Thoracic aorta (tissue), 2 donors: ENCODE measurements around the gene TECTA. TPM values are rescaled to one million over a fixed set of nuclear protein-coding genes. Genes with fewer than 3 reads are reported as not detected.

ENCODE experiments used
- ATAC-seq: fragments of 150-250 bp; one replicate; pipeline ENCODE4 v1.8.0; 2017; ENCODE audit warnings: low read depth; ENCODE audit not compliant: insufficient number of reproducible peaks, low FRiP score
- DNase-seq: peaks from one replicate; pipeline ENCODE4 v3.0.0-alpha.2; 2020; ENCODE audit warnings: low spot score
- H3K27ac ChIP-seq, 2 donors: fragments of 200-600 bp; sonication (generic); 1 replicate in 1 of 2; 2 replicates in 1 of 2; pipeline ENCODE4 v1.5.1; 2016; ENCODE audit warnings: mild to moderate bottlenecking in 2 of 2, moderate library complexity in 2 of 2
- H3K27me3 ChIP-seq: fragments of 200-600 bp; sonication (generic); replicated peaks from 2 replicates; pipeline ENCODE4 v1.6.0; 2016; ENCODE audit warnings: mild to moderate bottlenecking; ENCODE audit not compliant: insufficient read depth
- H3K36me3 ChIP-seq: fragments of 200-600 bp; sonication (generic); one replicate; pipeline ENCODE4 v1.5.1; 2016
- H3K4me1 ChIP-seq, 2 donors: fragments of 200-600 bp; sonication (generic); 1 replicate in 1 of 2; 2 replicates in 1 of 2; pipeline versions ENCODE4 v1.5.1 to v1.6.0; 2016; ENCODE audit warnings: low read depth in 2 of 2, mild to moderate bottlenecking in 1 of 2; ENCODE audit not compliant: control insufficient read depth in 1 of 2
- H3K4me3 ChIP-seq: fragments of 200-600 bp; sonication (generic); 2 replicates; pipeline ENCODE4 v1.5.1; 2016; ENCODE audit warnings: mild to moderate bottlenecking
- H3K9me3 ChIP-seq: fragments of 200-600 bp; sonication (generic); 2 replicates; pipeline ENCODE4 v1.5.1; 2016
- CTCF ChIP-seq: fragments of 200-600 bp; sonication (generic); IDR thresholded peaks from one replicate; pipeline ENCODE4 v1.5.1; 2019; ENCODE audit warnings: antibody characterized with exemption
- total RNA-seq, 2 donors: library from RNA; depleted of rRNA; stranded (reverse); fragments of >200 nt; gene quantifications; one replicate each; pipeline versions ENCODE4 v1.1.0 to v1.2.3, GENCODE V29; 2016

The TECTA gene
- total RNA-seq, 2 donors from 2014 or later: 0.41 to 5.6 TPM

DNA sequence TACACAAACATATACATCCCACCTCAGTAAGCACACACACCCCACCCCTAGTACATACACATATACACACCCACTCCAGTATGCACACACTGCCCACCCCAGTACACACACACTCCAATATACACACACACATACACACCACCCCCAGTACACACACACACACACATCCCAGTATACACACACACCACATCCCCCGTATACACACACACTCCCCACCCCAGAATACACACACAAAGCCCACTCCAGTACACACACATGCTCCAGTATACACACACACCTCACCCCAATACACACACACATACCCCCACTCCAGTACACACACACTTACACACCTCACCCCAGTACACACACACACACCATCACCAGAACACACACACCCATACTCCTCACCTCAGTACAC lies 7.4 kb downstream of the TECTA start:
- no peak for TF ChIP-seq CTCF
- Histone ChIP-seq H3K4me1 (no peaks in the 10 kb centered on the region), H3K27ac (no peak overlapping the region), H3K27me3 (no peaks in the 10 kb centered on the region), H3K4me3 (no peak overlapping the region), H3K36me3 (no peaks in the 10 kb centered on the region), H3K9me3 (no peaks in the 10 kb centered on the region)
- DNase-seq: no peak
- no peak for ATAC-seq

DNA sequence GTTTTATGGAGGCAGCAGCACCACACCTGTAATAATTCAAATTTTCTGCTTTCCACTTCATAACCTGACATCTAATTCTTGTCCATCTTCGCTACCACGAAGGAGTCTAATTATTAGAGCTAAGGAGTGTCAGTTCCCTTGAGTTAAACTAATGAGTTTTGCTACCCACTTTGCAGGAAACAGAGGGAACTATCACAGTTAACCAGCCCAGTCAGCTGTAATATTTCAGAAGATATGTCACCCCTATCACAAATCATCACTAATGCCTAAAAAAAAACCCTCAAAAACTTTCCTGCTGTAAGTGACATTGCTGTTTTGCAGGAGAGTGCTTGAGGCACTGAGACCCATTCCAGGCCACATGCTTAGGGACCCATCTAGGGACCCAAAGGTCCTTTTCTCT lies 8.4 kb downstream of the TECTA start:
- ATAC-seq (no peak), DNase-seq (no peak)
- Histone ChIP-seq H3K9me3 (no peaks in the 10 kb centered on the region), H3K27me3 (no peaks in the 10 kb centered on the region), H3K27ac (no peak overlapping the region), H3K4me3 (no peak overlapping the region), H3K4me1 (no peaks in the 10 kb centered on the region), H3K36me3 (no peaks in the 10 kb centered on the region)
- TF ChIP-seq CTCF: no peak

DNA sequence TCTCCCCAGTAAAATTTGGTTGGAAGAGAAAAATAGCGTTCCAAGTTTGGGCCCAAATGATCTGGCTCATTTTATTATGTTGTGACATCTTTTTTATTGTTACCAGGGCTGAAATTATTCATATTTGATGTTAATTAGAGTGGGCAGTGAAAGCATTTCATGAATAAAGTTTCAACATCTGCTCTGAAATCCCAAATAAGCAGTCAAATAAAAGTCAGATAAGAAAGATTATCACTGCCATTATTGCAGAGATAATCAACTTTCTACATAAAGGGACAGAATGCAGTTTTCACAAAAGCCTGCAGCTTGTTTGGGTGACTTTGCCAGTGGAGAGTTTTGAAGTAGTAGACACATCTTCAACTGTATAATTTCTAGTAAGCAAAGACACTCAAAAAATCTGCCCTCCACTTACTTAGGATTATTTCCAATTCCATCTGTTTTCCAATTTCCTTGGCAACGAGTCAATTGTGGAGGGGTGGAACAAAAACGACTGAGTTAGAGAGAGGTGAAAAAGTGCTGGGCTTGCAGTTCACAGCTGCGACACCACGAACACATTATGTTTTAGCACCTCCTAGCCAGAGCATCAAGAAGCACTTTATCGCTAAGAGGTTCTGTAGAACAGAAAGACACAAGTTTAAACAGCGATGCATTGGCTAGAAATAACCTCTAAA lies 9.0 kb downstream of the TECTA start:
- Histone ChIP-seq H3K36me3 (no peaks in the 10 kb centered on the region), H3K4me3 (no peak overlapping the region), H3K4me1 (no peaks in the 10 kb centered on the region), H3K27me3 (no peaks in the 10 kb centered on the region), H3K9me3 (no peaks in the 10 kb centered on the region), H3K27ac (no peak overlapping the region)
- no peak for TF ChIP-seq CTCF
- ATAC-seq (no peak), DNase-seq (no peak)

DNA sequence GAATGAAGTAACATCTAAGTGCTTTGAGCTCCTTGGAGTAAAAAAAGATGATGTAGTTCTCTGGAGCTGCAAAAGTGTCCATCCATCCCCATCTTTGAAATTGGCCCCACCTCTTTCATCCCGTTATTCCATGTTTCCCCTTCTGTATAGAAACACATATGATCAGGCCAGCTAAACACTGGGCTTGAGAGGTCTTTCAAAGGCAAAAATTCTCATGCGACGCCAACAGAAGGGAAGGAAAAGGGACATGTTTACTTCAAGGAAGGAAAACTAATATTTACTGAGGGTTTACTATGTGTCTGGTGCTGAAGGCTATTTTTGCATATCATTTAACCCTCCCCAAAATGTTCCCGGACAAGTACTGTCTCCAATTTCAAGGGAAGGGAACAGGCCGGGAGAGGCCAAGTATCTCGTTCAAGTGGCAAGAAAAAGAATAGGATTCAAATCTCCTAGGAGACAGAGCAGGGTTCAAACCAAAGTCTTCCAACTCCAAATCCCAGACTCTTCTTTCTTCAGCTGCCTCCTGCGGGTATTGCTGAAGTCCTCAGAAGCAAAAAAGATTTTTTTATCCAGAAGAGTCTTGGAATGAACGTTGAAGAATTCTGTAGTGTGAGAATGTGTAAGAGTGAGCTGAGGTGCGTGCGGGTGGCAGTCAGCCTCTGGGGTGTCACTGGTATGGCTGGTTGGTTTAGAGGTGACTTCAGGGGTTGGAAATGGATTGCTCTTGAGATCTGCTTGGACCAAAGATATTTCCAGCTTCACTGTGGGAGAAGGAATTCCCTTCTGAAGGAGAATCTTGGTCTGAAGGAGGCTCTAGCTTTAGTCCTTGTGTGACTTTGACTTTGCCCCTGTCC lies 10.1 kb downstream of the TECTA start:
- Histone ChIP-seq H3K36me3 (no peaks in the 10 kb centered on the region), H3K27ac (no peak overlapping the region), H3K4me1 (no peaks in the 10 kb centered on the region), H3K4me3 (no peak overlapping the region), H3K27me3 (no peaks in the 10 kb centered on the region), H3K9me3 (no peaks in the 10 kb centered on the region)
- ATAC-seq: no peak
- DNase-seq: no peak
- no peak for TF ChIP-seq CTCF
